Measurements from ENCODE around the gene ETF1. TPM values are rescaled to one million over a fixed set of nuclear protein-coding genes. Genes with fewer than 3 reads are reported as not detected.
A peak's percentile ranks its signal among the peaks of the same experiment; 100 is the strongest.

The ETF1 gene
- total RNA-seq, 2 experiments from 2014 or later = 66.7 to 123 TPM

- POLR2A ChIA-PET = interaction anchor here (0.6 to 1.8 kb wide), 2 partner anchors 11 to 39 kb away, joined by 4 to 5 read pairs; partner anchors contain the start of gene HSPA9
- H4K20me1 ChIP-seq (ENCODE audit: insufficient read depth, low read length) = peaks cover 50% of the 10 kb centered on the region
- no peak overlapping the region for H3K4me3 ChIP-seq (ENCODE audit: low read depth, low read length, poor library complexity, severe bottlenecking)
- no peak overlapping the region for H3K27ac ChIP-seq (ENCODE audit: low read depth, low read length, poor library complexity, severe bottlenecking)
- CTCF ChIA-PET (ENCODE audit: unreplicated experiment) = interaction anchor here (1.1 kb wide), 1 partner anchor 43 kb away, joined by 3 read pairs; no protein-coding TSS in a partner anchor
- H3K9me2 ChIP-seq (ENCODE audit: insufficient read depth, low read length) = no peaks in the 10 kb centered on the region
- H2AFZ ChIP-seq (ENCODE audit: low read length) = no peak overlapping the region
- peaks cover 27% of the 10 kb centered on the region for H3K4me1 ChIP-seq (ENCODE audit: insufficient read depth, low read length, poor library complexity, severe bottlenecking)
- no peak for DNase-seq (ENCODE audit: low spot score)
- no peaks in the 10 kb centered on the region for H3K9me3 ChIP-seq (ENCODE audit: low read length)
- no peak overlapping the region for H3K4me2 ChIP-seq (ENCODE audit: low read length)
- intact Hi-C loops (cut with micrococcal nuclease; ENCODE audit: unreplicated experiment) = no loop called here
- no TSS peak for BruUV-seq (replicated peaks)
- H3K36me3 ChIP-seq (ENCODE audit: insufficient read depth, low read length) = peaks cover 92% of the 10 kb centered on the region
- no peak for TF ChIP-seq EZH2phosphoT487 (IDR thresholded peaks at IDR 0.05; ENCODE audit: borderline replicate concordance, low read depth, low read length)
- TF ChIP-seq, protein P1, sequence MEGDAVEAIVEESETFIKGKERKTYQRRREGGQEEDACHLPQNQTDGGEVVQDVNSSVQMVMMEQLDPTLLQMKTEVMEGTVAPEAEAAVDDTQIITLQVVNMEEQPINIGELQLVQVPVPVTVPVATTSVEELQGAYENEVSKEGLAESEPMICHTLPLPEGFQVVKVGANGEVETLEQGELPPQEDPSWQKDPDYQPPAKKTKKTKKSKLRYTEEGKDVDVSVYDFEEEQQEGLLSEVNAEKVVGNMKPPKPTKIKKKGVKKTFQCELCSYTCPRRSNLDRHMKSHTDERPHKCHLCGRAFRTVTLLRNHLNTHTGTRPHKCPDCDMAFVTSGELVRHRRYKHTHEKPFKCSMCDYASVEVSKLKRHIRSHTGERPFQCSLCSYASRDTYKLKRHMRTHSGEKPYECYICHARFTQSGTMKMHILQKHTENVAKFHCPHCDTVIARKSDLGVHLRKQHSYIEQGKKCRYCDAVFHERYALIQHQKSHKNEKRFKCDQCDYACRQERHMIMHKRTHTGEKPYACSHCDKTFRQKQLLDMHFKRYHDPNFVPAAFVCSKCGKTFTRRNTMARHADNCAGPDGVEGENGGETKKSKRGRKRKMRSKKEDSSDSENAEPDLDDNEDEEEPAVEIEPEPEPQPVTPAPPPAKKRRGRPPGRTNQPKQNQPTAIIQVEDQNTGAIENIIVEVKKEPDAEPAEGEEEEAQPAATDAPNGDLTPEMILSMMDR (conservative IDR thresholded peaks at IDR 0.05; ENCODE audit: low read length) = peak; percentile 73
- H3K79me2 ChIP-seq (ENCODE audit: insufficient read depth, low read depth, low read length) = peaks cover 98% of the 10 kb centered on the region
Measured at GRCh38 chr5:138536665-138537315, 6.2 kb downstream of the ETF1 start.

DNA sequence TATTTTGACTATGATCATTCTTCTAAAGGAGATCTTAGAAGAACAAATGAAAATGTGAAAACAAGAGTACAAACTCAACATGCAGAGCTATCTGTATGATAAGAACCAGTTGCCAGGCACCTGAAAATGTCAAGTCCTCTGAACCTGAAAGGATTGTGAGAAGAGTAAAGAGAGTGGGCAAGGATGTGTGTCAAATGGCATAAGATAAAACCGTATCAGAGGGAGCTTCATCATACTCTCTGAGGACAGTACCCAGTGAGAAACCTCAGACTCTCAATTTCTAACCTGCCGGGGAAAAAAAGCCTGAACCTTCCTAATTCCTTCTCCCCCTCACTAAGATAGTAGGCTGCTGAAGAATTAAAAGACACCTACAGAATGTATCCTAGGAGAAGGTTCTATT is 6.8 kb downstream of the ETF1 start:
- Histone ChIP-seq H2AFZ (ENCODE audit: low read length) (no peak overlapping the region), H3K9me2 (ENCODE audit: insufficient read depth, low read length) (no peaks in the 10 kb centered on the region), H3K9me3 (ENCODE audit: low read length) (no peaks in the 10 kb centered on the region), H3K4me2 (ENCODE audit: low read length) (no peak overlapping the region), H3K4me1 (ENCODE audit: insufficient read depth, low read length, poor library complexity, severe bottlenecking) (peaks cover 21% of the 10 kb centered on the region), H3K4me3 (ENCODE audit: low read depth, low read length, poor library complexity, severe bottlenecking) (no peak overlapping the region), H3K36me3 (ENCODE audit: insufficient read depth, low read length) (peaks cover 91% of the 10 kb centered on the region), H3K27ac (ENCODE audit: low read depth, low read length, poor library complexity, severe bottlenecking) (no peak overlapping the region), H4K20me1 (ENCODE audit: insufficient read depth, low read length) (peaks cover 48% of the 10 kb centered on the region), H3K79me2 (ENCODE audit: insufficient read depth, low read depth, low read length) (peaks cover 98% of the 10 kb centered on the region)
- intact Hi-C loops (cut with micrococcal nuclease; ENCODE audit: unreplicated experiment) = no loop called here
- POLR2A ChIA-PET = interaction anchor here (1.8 kb wide), 1 partner anchor 39 kb away, joined by 4 read pairs; the partner anchor contains the start of gene HSPA9
- TF ChIP-seq EZH2phosphoT487 (IDR thresholded peaks at IDR 0.05; ENCODE audit: borderline replicate concordance, low read depth, low read length) = no peak
- TF ChIP-seq, protein P1 (conservative IDR thresholded peaks at IDR 0.05; ENCODE audit: low read length) = no peak
- DNase-seq (ENCODE audit: low spot score) = no peak
- CTCF ChIA-PET (ENCODE audit: unreplicated experiment) = no interaction called here
- BruUV-seq (replicated peaks) = no TSS peak
